Stimulated activated CD8-positive, alpha-beta memory T cell treated with anti-CD3 and anti-CD28 coated beads, Interleukin-4, amount 100 ng/mL, for 24 hours (primary cell): Measurements from ENCODE around the gene ADAMTS20.
"Not testable (repeated sequence)": the region's sequence is repeated elsewhere in the genome, so short reads cannot be mapped to it uniquely, and the experiment has no call there.

ENCODE experiments used
- DNase-seq: peaks from one replicate; pipeline ENCODE4 v3.0.0-alpha.2; 2020; ENCODE audit warnings: low read depth

The ADAMTS20 gene

GRCh38 chr12:43551971-43552559, at the start of gene ADAMTS20:
TSS of gene ADAMTS20 (minus strand) at chr12:43552203. CDS start at chr12:43551921, 282 bp downstream.
- DNase-seq: no peak

- DNase-seq: no peak
Observed at GRCh38 chr12:43599708-43600107, 47.7 kb upstream of the ADAMTS20 start.

- no peak for DNase-seq
Observed at GRCh38 chr12:43599066-43599465, 47.1 kb upstream of the ADAMTS20 start.

- no peak for DNase-seq
Observed at GRCh38 chr12:43590307-43590706, 38.3 kb upstream of the ADAMTS20 start.

- no peak for DNase-seq
Observed at GRCh38 chr12:43586646-43587245, 34.7 kb upstream of the ADAMTS20 start.

GRCh38 chr12:43585676-43586075, 33.7 kb upstream of the ADAMTS20 start:
- no peak for DNase-seq

GRCh38 chr12:43580601-43581000, 28.6 kb upstream of the ADAMTS20 start:
- no peak for DNase-seq

- DNase-seq: no peak
Observed at GRCh38 chr12:43579206-43579605, 27.2 kb upstream of the ADAMTS20 start.

GRCh38 chr12:43578782-43579181, 26.8 kb upstream of the ADAMTS20 start:
- no peak for DNase-seq

- DNase-seq: no peak
Observed at GRCh38 chr12:43577381-43577780, 25.4 kb upstream of the ADAMTS20 start.

- DNase-seq: no peak
Observed at GRCh38 chr12:43576162-43576561, 24.2 kb upstream of the ADAMTS20 start.

GRCh38 chr12:43571885-43572284, 19.9 kb upstream of the ADAMTS20 start:
- DNase-seq: no peak

GRCh38 chr12:43556057-43556456, 4.1 kb upstream of the ADAMTS20 start:
- DNase-seq: no peak

- no peak for DNase-seq
Observed at GRCh38 chr12:43551279-43551970, 578 bp downstream of the ADAMTS20 start.

GRCh38 chr12:43550831-43551271, 1.2 kb downstream of the ADAMTS20 start:
- no peak for DNase-seq

GRCh38 chr12:43544703-43545102, 7.3 kb downstream of the ADAMTS20 start:
- DNase-seq: no peak

GRCh38 chr12:43540470-43540869, 11.5 kb downstream of the ADAMTS20 start:
- DNase-seq: no peak

- DNase-seq: not testable (repeated sequence)
Observed at GRCh38 chr12:43537675-43538074, 14.3 kb downstream of the ADAMTS20 start.

- no peak for DNase-seq
Observed at GRCh38 chr12:43516045-43516444, 36.0 kb downstream of the ADAMTS20 start.

GRCh38 chr12:43501703-43502102, 50.3 kb downstream of the ADAMTS20 start:
- no peak for DNase-seq

- DNase-seq: no peak
Observed at GRCh38 chr12:43493261-43493797, 58.7 kb downstream of the ADAMTS20 start.

GRCh38 chr12:43482311-43483085, 69.5 kb downstream of the ADAMTS20 start:
- no peak for DNase-seq
